Muscle of leg (tissue), 11 donors: ENCODE measurements around the gene SMTNL1. TPM values are rescaled to one million over a fixed set of nuclear protein-coding genes. Genes with fewer than 3 reads are reported as not detected.

ENCODE experiments used
- DNase-seq: peaks from one replicate; pipeline ENCODE4 v3.0.0; 2013
- H3K27ac ChIP-seq: one replicate; pipeline ENCODE4 v1.5.1; 2013; ENCODE audit warnings: mild to moderate bottlenecking, low read length, control low read depth
- H3K27me3 ChIP-seq: one replicate; pipeline ENCODE4 v1.6.1; 2013; ENCODE audit warnings: low read length; ENCODE audit not compliant: control insufficient read depth, insufficient read depth
- H3K36me3 ChIP-seq: one replicate; pipeline ENCODE4 v1.6.1; 2013; ENCODE audit warnings: low read length; ENCODE audit not compliant: control insufficient read depth, insufficient read depth
- H3K4me1 ChIP-seq: one replicate; pipeline ENCODE4 v1.6.1; 2013; ENCODE audit warnings: low read length; ENCODE audit not compliant: control insufficient read depth, insufficient read depth
- H3K4me3 ChIP-seq: one replicate; pipeline ENCODE4 v1.5.1; 2013; ENCODE audit warnings: low read length, control low read depth
- H3K9me3 ChIP-seq: replicated peaks from 2 replicates; pipeline ENCODE4 v1.6.1; 2013; ENCODE audit warnings: low read depth, low read length; ENCODE audit not compliant: control insufficient read depth
- WGBS: methylation state at CpG from one replicate; pipeline ENCODE4 v1.1.5; 2013; ENCODE audit warnings: missing lambda C conversion rate; ENCODE audit not compliant: insufficient coverage; 5-methylcytosine and 5-hydroxymethylcytosine counted together
- polyA plus RNA-seq, 8 donors: library from polyadenylated mRNA; unstranded; fragments of 120-200 nt; gene quantifications; one replicate each; pipeline versions ENCODE4 v1.2.1 to v1.2.3, GENCODE V29; 2013; ENCODE audit warnings: inconsistent platforms in 1 of 8, low replicate concordance in 1 of 8; ENCODE audit not compliant: insufficient read length in 8 of 8, insufficient read depth in 1 of 8
- total RNA-seq: library from RNA; stranded (reverse); fragments of 120-200 nt; gene quantifications from one replicate; pipeline ENCODE4 v1.2.4, GENCODE V29; 2013

The SMTNL1 gene
- total and polyA plus RNA-seq, 9 donors: 93.2 to 258 (median 188) TPM

- H3K36me3 ChIP-seq: no peaks in the 10 kb centered on the region
- no peak for DNase-seq
- H3K27ac ChIP-seq: no peak overlapping the region
- H3K4me1 ChIP-seq: peaks cover 3% of the 10 kb centered on the region
- no peaks in the 10 kb centered on the region for H3K27me3 ChIP-seq
- H3K4me3 ChIP-seq: no peak overlapping the region
- H3K9me3 ChIP-seq: no peaks in the 10 kb centered on the region
- WGBS: no CpG with 5 or more reads among the region's 2 CpGs
Measured at GRCh38 chr11:57586711-57587245, 49.4 kb downstream of the SMTNL1 start.

- WGBS: 100% methylated on average over 2 of the region's 3 CpGs
- no peaks in the 10 kb centered on the region for H3K27me3 ChIP-seq
- no peak overlapping the region for H3K4me3 ChIP-seq
- H3K4me1 ChIP-seq: peaks cover 3% of the 10 kb centered on the region
- no peaks in the 10 kb centered on the region for H3K36me3 ChIP-seq
- no peak overlapping the region for H3K27ac ChIP-seq
- no peak for DNase-seq
- no peaks in the 10 kb centered on the region for H3K9me3 ChIP-seq
Measured at GRCh38 chr11:57588046-57588710, 50.8 kb downstream of the SMTNL1 start.

- peak overlapping the region; percentile 90 for H3K27ac ChIP-seq
- H3K9me3 ChIP-seq: no peaks in the 10 kb centered on the region
- peaks cover 2% of the 10 kb centered on the region for H3K36me3 ChIP-seq
- DNase-seq: no peak
- no peak overlapping the region for H3K4me3 ChIP-seq
- WGBS: 67% methylated on average over 2 of the region's 5 CpGs
- H3K27me3 ChIP-seq: no peaks in the 10 kb centered on the region
- H3K4me1 ChIP-seq: peaks cover 29% of the 10 kb centered on the region
Measured at GRCh38 chr11:57596266-57596885, 59.0 kb downstream of the SMTNL1 start.

GRCh38 chr11:57597461-57597915, 60.1 kb downstream of the SMTNL1 start, which contains the start of gene SERPING1:
Gene SERPING1, plus strand, starts transcription at chr11:57597685. Its CDS starts 586 bp downstream, at chr11:57598271.
- H3K27me3 ChIP-seq: no peaks in the 10 kb centered on the region
- DNase-seq: peak; percentile 85
- H3K9me3 ChIP-seq: no peaks in the 10 kb centered on the region
- H3K36me3 ChIP-seq: peaks cover 5% of the 10 kb centered on the region
- peak within 1 kb of the TSS; percentile 51 for H3K4me3 ChIP-seq
- WGBS: 8% methylated on average over 4 of the region's 10 CpGs
- H3K27ac ChIP-seq: peak within 1 kb of the TSS; percentile 90
- H3K4me1 ChIP-seq: peaks cover 29% of the 10 kb centered on the region

GRCh38 chr11:57597916-57598830, 60.8 kb downstream of the SMTNL1 start:
- DNase-seq: peak; percentile 95
- peaks cover 5% of the 10 kb centered on the region for H3K36me3 ChIP-seq
- H3K4me1 ChIP-seq: peaks cover 29% of the 10 kb centered on the region
- peak overlapping the region; percentile 51 for H3K4me3 ChIP-seq
- H3K27ac ChIP-seq: peak overlapping the region; percentile 90
- H3K9me3 ChIP-seq: no peaks in the 10 kb centered on the region
- WGBS: 0% methylated on average over 20 of the region's 33 CpGs
- no peaks in the 10 kb centered on the region for H3K27me3 ChIP-seq

DNA sequence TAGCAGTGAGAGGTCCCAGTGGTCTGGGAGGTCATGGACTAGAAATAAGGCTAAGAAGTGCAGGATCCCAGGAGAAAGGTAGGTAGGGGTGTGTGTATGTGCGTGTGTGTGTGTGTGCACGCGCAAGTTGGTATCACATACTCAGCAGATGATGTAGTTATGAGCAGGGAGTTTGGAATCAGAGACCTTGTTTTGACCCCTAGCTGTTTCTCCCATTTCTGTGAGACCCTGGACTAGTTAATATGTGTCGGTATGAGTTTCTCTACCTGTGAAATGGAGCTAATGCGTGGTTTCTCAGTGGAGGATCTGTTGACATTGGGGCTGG, 61.4 kb downstream of the SMTNL1 start:
- peaks cover 29% of the 10 kb centered on the region for H3K4me1 ChIP-seq
- WGBS: 39% methylated on average over 3 of the region's 5 CpGs

DNA sequence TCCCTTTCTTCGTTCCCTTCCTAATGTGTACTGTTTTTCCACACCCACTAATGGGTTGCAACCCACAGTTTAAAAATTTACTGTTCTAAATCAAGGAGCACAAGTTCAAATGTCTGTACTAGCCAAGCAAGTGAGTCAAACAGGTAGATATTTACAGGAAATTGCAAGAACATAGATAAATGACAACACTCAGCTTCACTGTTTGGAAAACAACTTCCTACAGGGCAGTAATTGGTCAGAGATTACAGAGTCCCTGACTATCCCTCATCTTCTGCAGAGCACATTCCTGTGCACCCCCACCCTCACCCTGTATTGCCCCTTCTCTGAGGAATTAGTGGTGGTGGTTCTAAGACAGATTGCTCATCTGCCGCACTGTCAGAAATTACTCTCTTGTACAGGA, 62.0 kb downstream of the SMTNL1 start:
- 29% methylated on average over 1 of the region's 2 CpGs for WGBS
- peak overlapping the region; percentile 51 for H3K4me3 ChIP-seq
- peaks cover 5% of the 10 kb centered on the region for H3K36me3 ChIP-seq
- H3K27ac ChIP-seq: peak overlapping the region; percentile 90
- H3K27me3 ChIP-seq: no peaks in the 10 kb centered on the region
- peaks cover 31% of the 10 kb centered on the region for H3K4me1 ChIP-seq
- H3K9me3 ChIP-seq: no peaks in the 10 kb centered on the region
- DNase-seq: peak; percentile 18

More for the DNA sequence above, 61.4 kb downstream of the SMTNL1 start:
- H3K36me3 ChIP-seq: peaks cover 5% of the 10 kb centered on the region
- H3K9me3 ChIP-seq: no peaks in the 10 kb centered on the region
- H3K27me3 ChIP-seq: no peaks in the 10 kb centered on the region
- peak; percentile 53 for DNase-seq
- H3K4me3 ChIP-seq: peak overlapping the region; percentile 51
- H3K27ac ChIP-seq: peak overlapping the region; percentile 90

Other genes starting within 250 kb of the SMTNL1 start
- gene TNKS1BP1, start 212.6 kb upstream of the SMTNL1 start, total RNA-seq: 67.2 TPM
- 100 to 1,000 TPM in 7 of 8 donors, 10 to 100 TPM in 1; 94.6 to 120 (median 111) TPM for gene TNKS1BP1, start 212.6 kb upstream of the SMTNL1 start, polyA plus RNA-seq
- gene SSRP1, start 201.7 kb upstream of the SMTNL1 start, total RNA-seq: 64.3 TPM
- gene SSRP1, start 201.7 kb upstream of the SMTNL1 start, polyA plus RNA-seq: 100 to 1,000 TPM in 7 of 8 donors, 10 to 100 TPM in 1; 98.6 to 135 (median 111) TPM
- gene P2RX3, start 199.2 kb upstream of the SMTNL1 start, total RNA-seq: 1.5 TPM
- 1 to 10 TPM; 1.3 to 5.2 (median 2.5) TPM for gene P2RX3, start 199.2 kb upstream of the SMTNL1 start, polyA plus RNA-seq
- gene PRG3, start 156.4 kb upstream of the SMTNL1 start, total RNA-seq: 0.22 TPM
- 1 to 10 TPM in 1 of 8 donors, under 1 TPM in 5, not detected in 2; 0.14 to 1.3 (median 0.42) TPM for gene PRG3, start 156.4 kb upstream of the SMTNL1 start, polyA plus RNA-seq
- 1.0 TPM for gene PRG2, start 146.9 kb upstream of the SMTNL1 start, total RNA-seq
- gene PRG2, start 146.9 kb upstream of the SMTNL1 start, polyA plus RNA-seq: 1 to 10 TPM in 4 of 8 donors, under 1 TPM in 4; 0.35 to 3.8 (median 0.89) TPM
- 27.1 TPM for gene SLC43A3, start 110.5 kb upstream of the SMTNL1 start, total RNA-seq
- gene SLC43A3, start 110.5 kb upstream of the SMTNL1 start, polyA plus RNA-seq: 10 to 100 TPM; 19.9 to 43.5 (median 29.6) TPM
- gene RTN4RL2, start 77.1 kb upstream of the SMTNL1 start, total RNA-seq: 2.0 TPM
- 10 to 100 TPM; 11.2 to 27.2 (median 20.4) TPM for gene RTN4RL2, start 77.1 kb upstream of the SMTNL1 start, polyA plus RNA-seq
- 12.2 TPM for gene SLC43A1, start 21.9 kb upstream of the SMTNL1 start, total RNA-seq
- 10 to 100 TPM in 4 of 8 donors, 1 to 10 TPM in 4; 7.1 to 12.5 (median 10.1) TPM for gene SLC43A1, start 21.9 kb upstream of the SMTNL1 start, polyA plus RNA-seq
- gene TIMM10, start 6.8 kb upstream of the SMTNL1 start, total RNA-seq: 44.1 TPM
- gene TIMM10, start 6.8 kb upstream of the SMTNL1 start, polyA plus RNA-seq: 10 to 100 TPM; 36.3 to 61.9 (median 37.8) TPM
- 18.5 TPM for gene UBE2L6, start 30.1 kb downstream of the SMTNL1 start, total RNA-seq
- 10 to 100 TPM; 19.9 to 25.6 (median 22.5) TPM for gene UBE2L6, start 30.1 kb downstream of the SMTNL1 start, polyA plus RNA-seq
- gene SERPING1, start 60.1 kb downstream of the SMTNL1 start, total RNA-seq: 31.4 TPM
- gene SERPING1, start 60.1 kb downstream of the SMTNL1 start, polyA plus RNA-seq: 10 to 100 TPM; 71.8 to 97.7 (median 89.0) TPM
- gene YPEL4, start 112.3 kb downstream of the SMTNL1 start, total RNA-seq: 0.53 TPM
- gene YPEL4, start 112.3 kb downstream of the SMTNL1 start, polyA plus RNA-seq: 1 to 10 TPM in 7 of 8 donors, under 1 TPM in 1; 0.82 to 2.1 (median 1.7) TPM
- 12.3 TPM for gene CLP1, start 120.2 kb downstream of the SMTNL1 start, total RNA-seq
- 10 to 100 TPM in 4 of 8 donors, 1 to 10 TPM in 4; 8.6 to 11.3 (median 10.0) TPM for gene CLP1, start 120.2 kb downstream of the SMTNL1 start, polyA plus RNA-seq
- gene ZDHHC5, start 130.5 kb downstream of the SMTNL1 start, total RNA-seq: 13.5 TPM
- gene ZDHHC5, start 130.5 kb downstream of the SMTNL1 start, polyA plus RNA-seq: 10 to 100 TPM; 25.6 to 40.3 (median 31.9) TPM
- gene MED19, start 174.6 kb downstream of the SMTNL1 start, total RNA-seq: 18.9 TPM
- 10 to 100 TPM; 11.3 to 16.3 (median 14.0) TPM for gene MED19, start 174.6 kb downstream of the SMTNL1 start, polyA plus RNA-seq
- 53.7 TPM for gene TMX2, start 175.0 kb downstream of the SMTNL1 start, total RNA-seq
- 10 to 100 TPM; 45.8 to 55.3 (median 53.8) TPM for gene TMX2, start 175.0 kb downstream of the SMTNL1 start, polyA plus RNA-seq
- gene SELENOH, start 203.9 kb downstream of the SMTNL1 start, total RNA-seq: 113 TPM
- 10 to 100 TPM; 68.8 to 91.1 (median 78.1) TPM for gene SELENOH, start 203.9 kb downstream of the SMTNL1 start, polyA plus RNA-seq
- not detected for gene BTBD18, start 214.2 kb downstream of the SMTNL1 start, total RNA-seq
- under 1 TPM in 7 of 8 donors, not detected in 1; 0.07 to 0.41 (median 0.09) TPM for gene BTBD18, start 214.2 kb downstream of the SMTNL1 start, polyA plus RNA-seq
- gene CTNND1, start 224.2 kb downstream of the SMTNL1 start, total RNA-seq: 110 TPM
- gene CTNND1, start 224.2 kb downstream of the SMTNL1 start, polyA plus RNA-seq: 100 to 1,000 TPM; 106 to 145 (median 128) TPM